HepG2 (cell line): ENCODE results near the gene PAPPA. TPM values are rescaled to one million over a fixed set of nuclear protein-coding genes. Genes with fewer than 3 reads are reported as not detected.

ENCODE experiments used
- ATAC-seq: fragments of 200-7000 bp; cut with Tn5 transposase; 3 replicates; pipeline ENCODE4 v1.9.1; 2020; ENCODE audit warnings: mild to moderate bottlenecking, moderate library complexity
- BruUV-seq: library from RNA; stranded (reverse); fragments of 400-500 nt; replicated peaks from 2 replicates; lab custom pipeline; 2021; lab: Mats Ljungman, UMichigan
- CTCF ChIA-PET: fragments of 300-600 bp; formaldehyde crosslinking; extraction: SDS; loops from one replicate; lab custom pipeline; 2021; ENCODE audit warnings: low total read pairs, inconsistent platforms, low intra/inter-chr PET ratio; lab: Yijun Ruan, JAX
- POLR2A ChIA-PET: fragments of 350-600 bp; sonication (Branson Sonifier 250); formaldehyde crosslinking; loops from one replicate; lab custom pipeline; 2020; ENCODE audit warnings: antibody characterized with exemption, inconsistent platforms; lab: Yijun Ruan, JAX
- DNase-seq: peaks from one replicate; pipeline ENCODE4 v3.0.0-alpha.2; 2015; ENCODE audit warnings: low spot score
- FAIRE-seq: peaks from 3 replicates; lab custom pipeline; 2011; peaks lifted over from hg19 to GRCh38; lab: Jason Lieb, UNC
- H2AFZ ChIP-seq: one replicate; pipeline ENCODE4 v1.6.1; 2011; ENCODE audit warnings: low read length, inconsistent platforms
- H3K27ac ChIP-seq: fragments of 300-600 bp; 3 replicates; pipeline ENCODE4 v1.8.0; 2011; ENCODE audit warnings: mixed run types, mild to moderate bottlenecking, mixed read lengths, low read length, inconsistent platforms; ENCODE audit not compliant: insufficient read depth; ENCODE audit errors: extremely low read length
- H3K27me3 ChIP-seq, 2 experiments: fragments of 200-600 bp in 1 of 2; 2 replicates in 1 of 2; 3 replicates in 1 of 2; pipeline versions ENCODE4 v1.6.0 to v1.8.0; 2011; ENCODE audit warnings: low read length in 2 of 2, mild to moderate bottlenecking in 2 of 2, moderate library complexity in 2 of 2, inconsistent platforms in 1 of 2; ENCODE audit not compliant: insufficient read depth in 2 of 2, control insufficient read depth in 1 of 2
- H3K36me3 ChIP-seq, 2 experiments: fragments of 200-600 bp in 1 of 2; replicated peaks in 1 of 2; 2 replicates in 1 of 2; 3 replicates in 1 of 2; pipeline versions ENCODE4 v1.5.1 to v1.8.0; 2011; ENCODE audit warnings: low read length in 2 of 2, inconsistent platforms in 1 of 2; ENCODE audit not compliant: insufficient read depth in 2 of 2, control insufficient read depth in 1 of 2
- H3K4me1 ChIP-seq: 2 replicates; pipeline ENCODE4 v1.5.1; 2012; ENCODE audit warnings: low read length, inconsistent platforms; ENCODE audit not compliant: insufficient read depth
- H3K4me2 ChIP-seq: 2 replicates; pipeline ENCODE4 v1.6.0; 2011; ENCODE audit warnings: low read depth, low read length, inconsistent platforms
- H3K4me3 ChIP-seq, 3 experiments: fragments of 200-600 bp in 1 of 3; sonication (generic), shearing (Covaris generic) in 1 of 3; replicated peaks in 1 of 3; 2 replicates each; pipeline ENCODE4 v1.5.1; 2011 to 2016; ENCODE audit warnings: low read length in 3 of 3, inconsistent platforms in 2 of 3, low read depth in 2 of 3, mild to moderate bottlenecking in 2 of 3, control low read depth in 1 of 3, mixed read lengths in 1 of 3; ENCODE audit not compliant: insufficient read depth in 1 of 3
- H3K79me2 ChIP-seq: one replicate; pipeline ENCODE4 v1.6.1; 2011; ENCODE audit warnings: low read length, inconsistent platforms; ENCODE audit not compliant: insufficient read depth
- H3K9ac ChIP-seq: 2 replicates; pipeline ENCODE4 v1.6.0; 2011; ENCODE audit warnings: mild to moderate bottlenecking, low read depth, low read length, inconsistent platforms; ENCODE audit not compliant: insufficient read depth
- H3K9me3 ChIP-seq: 2 replicates; pipeline ENCODE4 v1.5.1; 2012; ENCODE audit warnings: mild to moderate bottlenecking, low read length
- H4K20me1 ChIP-seq: 2 replicates; pipeline ENCODE4 v1.6.0; 2011; ENCODE audit warnings: inconsistent platforms, mild to moderate bottlenecking, low read length, moderate library complexity; ENCODE audit not compliant: insufficient read depth
- FOXJ3 ChIP-seq: sonication (generic); formaldehyde crosslinking; IDR thresholded peaks from 2 replicates; pipeline ENCODE4 v1.4.0; 2020; ENCODE audit warnings: missing genetic modification reagents, mild to moderate bottlenecking, borderline replicate concordance
- KAT7 ChIP-seq: IDR thresholded peaks from 2 replicates; pipeline ENCODE4 v1.6.1; 2018; ENCODE audit warnings: borderline replicate concordance, missing compliant biosample characterization
- KLF15 ChIP-seq: sonication (generic); formaldehyde crosslinking; IDR thresholded peaks from 2 replicates; pipeline ENCODE4 v1.8.1; 2023; ENCODE audit warnings: borderline replicate concordance, mild to moderate bottlenecking, inconsistent platforms, missing genetic modification reagents, mixed read lengths
- MYC ChIP-seq: sonication (generic); formaldehyde crosslinking; IDR thresholded peaks from 2 replicates; pipeline ENCODE4 v1.9.0; 2021; ENCODE audit warnings: missing genetic modification reagents, borderline replicate concordance
- NCOA5 ChIP-seq: sonication (generic); formaldehyde crosslinking; IDR thresholded peaks from 2 replicates; pipeline ENCODE4 v1.4.0; 2020; ENCODE audit warnings: missing genetic modification reagents
- NR2F1 ChIP-seq, 2 experiments: fragments of 450-650 bp in 1 of 2; formaldehyde crosslinking in 1 of 2; IDR thresholded peaks; 2 replicates each; pipeline versions ENCODE4 v1.5.0 to v1.6.1; 2016 to 2020; ENCODE audit warnings: mild to moderate bottlenecking in 1 of 2, missing compliant biosample characterization in 1 of 2, missing genetic modification reagents in 1 of 2, moderate library complexity in 1 of 2
- PITX1 ChIP-seq: sonication (generic); formaldehyde crosslinking; IDR thresholded peaks from 2 replicates; pipeline ENCODE4 v1.5.1; 2020; ENCODE audit warnings: mild to moderate bottlenecking, missing genetic modification reagents
- POLR2G ChIP-seq: fragments of 200-400 bp; formaldehyde crosslinking; IDR thresholded peaks from 2 replicates; pipeline ENCODE4 v1.6.1; 2018; ENCODE audit warnings: mild to moderate bottlenecking, low read depth, low read length, moderate library complexity
- WIZ ChIP-seq: sonication (generic); formaldehyde crosslinking; IDR thresholded peaks from 2 replicates; pipeline ENCODE4 v1.5.1; 2020; ENCODE audit warnings: mild to moderate bottlenecking, missing genetic modification reagents
- ZBTB33 ChIP-seq: sonication (generic); formaldehyde crosslinking; IDR thresholded peaks from 2 replicates; pipeline ENCODE4 v1.4.0; 2020; ENCODE audit warnings: missing genetic modification reagents
- ZNF3 ChIP-seq: IDR thresholded peaks from 2 replicates; pipeline ENCODE4 v1.7.0; 2017; ENCODE audit warnings: inconsistent platforms
- ZNF749 ChIP-seq: sonication (generic); formaldehyde crosslinking; IDR thresholded peaks from 2 replicates; pipeline ENCODE4 v1.8.0; 2022; ENCODE audit warnings: mild to moderate bottlenecking, missing genetic modification reagents, moderate library complexity, borderline replicate concordance
- WGBS: methylation state at CpG from one replicate; pipeline ENCODE4 v1.1.6; 2017; ENCODE audit warnings: low lambda C conversion rate; 5-methylcytosine and 5-hydroxymethylcytosine counted together
- in situ Hi-C: cut with HindIII; loops from 2 replicates; pipeline ENCODE4 v1.10.0; 2017; ENCODE audit warnings: low pct_unique_long_range_greater_than_20kb; ENCODE audit not compliant: extremely low pct_ligation_motif_present
- intact Hi-C: fragments of 100-400 bp; cut with micrococcal nuclease; formaldehyde crosslinking; loops from one replicate; pipeline ENCODE4 v1.10.0; 2022; ENCODE audit not compliant: unreplicated experiment
- polyA plus RNA-seq, 8 experiments: library from polyadenylated mRNA; depleted of rRNA in 3 of 8; stranded (reverse) in 7 of 8; unstranded in 1 of 8; fragments of >200 nt; fragmentation: Illumina TruSeq in 4 of 8; extraction: Trizol in 4 of 8; gene quantifications; 2 replicates each; pipeline versions ENCODE4 v1.2.1 to v1.2.3, GENCODE V29; 2011 to 2016; ENCODE audit warnings: low read depth in 4 of 8, missing spikeins in 1 of 8, mixed read lengths in 1 of 8; ENCODE audit not compliant: insufficient read depth in 1 of 8
- total RNA-seq, 5 experiments: library from RNA; depleted of rRNA; stranded (reverse); fragments of >200 nt; fragmentation: Illumina TruSeq; extraction: Trizol; gene quantifications; 2 replicates each; pipeline ENCODE4 v1.2.3, GENCODE V29; 2016; ENCODE audit warnings: low read depth in 1 of 5
- TF ChIP-seq, protein P1 (sequence below): sonication (generic); formaldehyde crosslinking; IDR thresholded peaks from 2 replicates; pipeline ENCODE4 v1.9.0; 2021; ENCODE audit warnings: mild to moderate bottlenecking, missing genetic modification reagents

The PAPPA gene
- total and polyA plus RNA-seq, 2 of the 13 experiments (the other 11 are each of a cell fraction or from before 2014, with no cell fraction given), result 0.09 to 0.11 TPM

DNA sequence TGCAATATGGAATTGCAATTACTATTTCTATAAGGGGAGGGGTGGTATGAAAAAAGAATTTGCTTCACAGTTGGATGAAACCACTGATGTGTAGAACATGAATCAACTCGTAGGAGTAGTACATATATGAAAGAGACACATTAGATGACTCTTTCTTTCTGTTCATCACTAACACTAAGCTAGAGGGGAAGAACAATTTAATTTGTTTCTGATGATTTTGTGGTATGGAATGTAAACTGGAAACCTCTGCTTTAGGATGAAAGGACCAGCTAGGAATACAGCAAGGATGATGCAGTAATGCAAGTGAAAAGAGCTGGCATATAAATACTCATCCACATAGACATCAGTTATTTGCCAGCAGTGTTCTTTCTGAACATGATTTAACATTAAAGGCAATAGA, 113.4 kb downstream of the PAPPA start (continued):
- TF ChIP-seq, protein P1, sequence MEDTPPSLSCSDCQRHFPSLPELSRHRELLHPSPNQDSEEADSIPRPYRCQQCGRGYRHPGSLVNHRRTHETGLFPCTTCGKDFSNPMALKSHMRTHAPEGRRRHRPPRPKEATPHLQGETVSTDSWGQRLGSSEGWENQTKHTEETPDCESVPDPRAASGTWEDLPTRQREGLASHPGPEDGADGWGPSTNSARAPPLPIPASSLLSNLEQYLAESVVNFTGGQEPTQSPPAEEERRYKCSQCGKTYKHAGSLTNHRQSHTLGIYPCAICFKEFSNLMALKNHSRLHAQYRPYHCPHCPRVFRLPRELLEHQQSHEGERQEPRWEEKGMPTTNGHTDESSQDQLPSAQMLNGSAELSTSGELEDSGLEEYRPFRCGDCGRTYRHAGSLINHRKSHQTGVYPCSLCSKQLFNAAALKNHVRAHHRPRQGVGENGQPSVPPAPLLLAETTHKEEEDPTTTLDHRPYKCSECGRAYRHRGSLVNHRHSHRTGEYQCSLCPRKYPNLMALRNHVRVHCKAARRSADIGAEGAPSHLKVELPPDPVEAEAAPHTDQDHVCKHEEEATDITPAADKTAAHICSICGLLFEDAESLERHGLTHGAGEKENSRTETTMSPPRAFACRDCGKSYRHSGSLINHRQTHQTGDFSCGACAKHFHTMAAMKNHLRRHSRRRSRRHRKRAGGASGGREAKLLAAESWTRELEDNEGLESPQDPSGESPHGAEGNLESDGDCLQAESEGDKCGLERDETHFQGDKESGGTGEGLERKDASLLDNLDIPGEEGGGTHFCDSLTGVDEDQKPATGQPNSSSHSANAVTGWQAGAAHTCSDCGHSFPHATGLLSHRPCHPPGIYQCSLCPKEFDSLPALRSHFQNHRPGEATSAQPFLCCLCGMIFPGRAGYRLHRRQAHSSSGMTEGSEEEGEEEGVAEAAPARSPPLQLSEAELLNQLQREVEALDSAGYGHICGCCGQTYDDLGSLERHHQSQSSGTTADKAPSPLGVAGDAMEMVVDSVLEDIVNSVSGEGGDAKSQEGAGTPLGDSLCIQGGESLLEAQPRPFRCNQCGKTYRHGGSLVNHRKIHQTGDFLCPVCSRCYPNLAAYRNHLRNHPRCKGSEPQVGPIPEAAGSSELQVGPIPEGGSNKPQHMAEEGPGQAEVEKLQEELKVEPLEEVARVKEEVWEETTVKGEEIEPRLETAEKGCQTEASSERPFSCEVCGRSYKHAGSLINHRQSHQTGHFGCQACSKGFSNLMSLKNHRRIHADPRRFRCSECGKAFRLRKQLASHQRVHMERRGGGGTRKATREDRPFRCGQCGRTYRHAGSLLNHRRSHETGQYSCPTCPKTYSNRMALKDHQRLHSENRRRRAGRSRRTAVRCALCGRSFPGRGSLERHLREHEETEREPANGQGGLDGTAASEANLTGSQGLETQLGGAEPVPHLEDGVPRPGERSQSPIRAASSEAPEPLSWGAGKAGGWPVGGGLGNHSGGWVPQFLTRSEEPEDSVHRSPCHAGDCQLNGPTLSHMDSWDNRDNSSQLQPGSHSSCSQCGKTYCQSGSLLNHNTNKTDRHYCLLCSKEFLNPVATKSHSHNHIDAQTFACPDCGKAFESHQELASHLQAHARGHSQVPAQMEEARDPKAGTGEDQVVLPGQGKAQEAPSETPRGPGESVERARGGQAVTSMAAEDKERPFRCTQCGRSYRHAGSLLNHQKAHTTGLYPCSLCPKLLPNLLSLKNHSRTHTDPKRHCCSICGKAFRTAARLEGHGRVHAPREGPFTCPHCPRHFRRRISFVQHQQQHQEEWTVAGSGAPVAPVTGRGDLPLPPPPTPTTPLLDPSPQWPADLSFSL (CRISPR knock-in tag), result no peak
- TF ChIP-seq PITX1 (no peak), KAT7 (CRISPR knock-in tag) (no peak), MYC (no peak), NCOA5 (no peak), ZNF3 (CRISPR knock-in tag) (no peak), NR2F1 (CRISPR knock-in tag; IDR thresholded peaks at IDR 0.05) (no peak), KLF15 (CRISPR knock-in tag) (no peak)

DNA sequence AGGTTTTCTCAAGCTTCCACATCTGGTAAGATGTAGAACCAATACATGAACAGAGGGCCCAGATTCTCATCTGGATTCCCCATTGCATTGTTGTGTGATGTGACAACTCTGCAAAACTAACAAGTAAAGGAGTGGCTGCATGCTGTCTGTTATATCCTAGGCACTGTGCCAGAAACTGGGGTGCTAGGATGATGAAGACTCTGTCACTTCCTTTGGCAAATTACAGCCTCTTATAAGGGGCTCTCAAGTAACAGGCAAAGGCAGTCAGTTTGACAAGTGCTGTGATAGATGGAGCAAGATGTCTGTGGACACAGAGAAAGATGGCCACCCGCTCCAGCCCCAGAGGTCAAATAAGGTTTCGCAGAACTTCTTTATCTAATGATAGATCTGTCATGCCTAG, 115.7 kb downstream of the PAPPA start:
- intact Hi-C loops, result no loop called here
- no peaks in the 10 kb centered on the region for H3K79me2 ChIP-seq
- ChIA-PET CTCF (no interaction called here), POLR2A (no interaction called here)
- FAIRE-seq, result no peak
- no peaks in the 10 kb centered on the region for H3K9me3 ChIP-seq
- DNase-seq, result no peak
- no peak for ATAC-seq
- no peak overlapping the region for H2AFZ ChIP-seq
- no peaks in the 10 kb centered on the region for H4K20me1 ChIP-seq
- H3K27ac ChIP-seq, result no peak overlapping the region
- 82% methylated on average over 2 of the region's 2 CpGs for WGBS
- H3K9ac ChIP-seq, result no peak overlapping the region
- H3K4me2 ChIP-seq, result no peak overlapping the region
- in situ Hi-C loops, result no loop called here
- no peak for TF ChIP-seq ZBTB33 (CRISPR knock-in tag)
- no peak for TF ChIP-seq ZNF749 (CRISPR knock-in tag)
- no peak for TF ChIP-seq POLR2G
- TF ChIP-seq FOXJ3, result no peak
- TF ChIP-seq WIZ (CRISPR knock-in tag), result no peak
- no peaks in the 10 kb centered on the region for H3K36me3 ChIP-seq
- BruUV-seq, result no TSS peak
- H3K27me3 ChIP-seq, result no peaks in the 10 kb centered on the region
- H3K4me1 ChIP-seq, result no peaks in the 10 kb centered on the region
- H3K4me3 ChIP-seq, result no peak overlapping the region
